Measurements from ENCODE around the gene SMTNL1.
A peak's percentile ranks its signal among the peaks of the same experiment; 100 is the strongest.
"Not testable (repeated sequence)": the region's sequence is repeated elsewhere in the genome, so short reads cannot be mapped to it uniquely, and the experiment has no call there.

Gene SMTNL1

DNA sequence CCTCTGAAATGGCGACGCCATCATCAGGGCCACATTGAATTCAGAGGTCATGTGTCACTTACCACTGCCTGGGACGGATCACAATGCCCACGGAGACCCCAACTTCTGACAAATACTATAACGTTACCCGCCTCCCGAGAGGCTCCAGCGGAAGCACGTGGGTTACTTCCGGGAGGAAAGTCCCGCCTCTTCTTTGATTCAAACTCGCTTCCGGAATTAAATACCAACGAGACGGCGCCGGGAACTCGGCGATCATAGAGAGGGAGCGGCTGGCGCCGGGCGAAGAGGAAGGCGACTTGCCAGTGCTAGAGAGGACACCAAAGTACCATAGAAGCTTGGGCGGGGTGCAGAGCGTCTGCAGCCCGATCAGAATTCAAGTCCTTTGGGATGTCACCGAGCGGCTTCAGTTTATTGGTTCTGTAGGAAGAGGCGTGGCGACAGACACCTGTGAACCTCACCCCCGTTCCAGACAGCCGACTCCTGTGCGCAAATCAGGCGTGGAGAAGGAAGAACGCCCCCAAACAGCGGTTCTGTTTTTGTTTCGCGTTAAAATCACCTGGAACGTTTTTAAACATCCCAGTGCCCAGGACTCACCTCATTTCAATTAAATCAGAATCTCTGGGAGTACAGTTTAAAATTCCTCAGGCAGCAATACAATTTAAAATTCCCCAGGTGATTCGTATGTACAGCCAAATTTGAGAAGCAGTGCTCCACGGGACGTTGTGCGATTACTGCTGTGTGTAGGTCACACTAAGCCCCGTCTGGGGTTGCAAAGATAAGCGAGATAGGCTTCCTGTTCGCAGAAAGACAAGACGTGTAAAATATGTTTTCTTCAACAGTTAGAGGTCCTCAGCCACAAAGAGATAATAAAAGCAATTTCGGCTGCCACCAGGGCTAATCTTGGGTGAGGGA is 6.5 kb upstream of the SMTNL1 start, which contains the start of gene TIMM10:
TIMM10 (minus strand) TSS at position 159 of the 912 bp plus-strand sequence. CDS start 565 bp downstream, outside the sequence.
- peak within 1 kb of the TSS; percentile 89 for H3K4me3 ChIP-seq (ENCODE audit: low read depth, low read length)
- TF ChIP-seq, protein P1, sequence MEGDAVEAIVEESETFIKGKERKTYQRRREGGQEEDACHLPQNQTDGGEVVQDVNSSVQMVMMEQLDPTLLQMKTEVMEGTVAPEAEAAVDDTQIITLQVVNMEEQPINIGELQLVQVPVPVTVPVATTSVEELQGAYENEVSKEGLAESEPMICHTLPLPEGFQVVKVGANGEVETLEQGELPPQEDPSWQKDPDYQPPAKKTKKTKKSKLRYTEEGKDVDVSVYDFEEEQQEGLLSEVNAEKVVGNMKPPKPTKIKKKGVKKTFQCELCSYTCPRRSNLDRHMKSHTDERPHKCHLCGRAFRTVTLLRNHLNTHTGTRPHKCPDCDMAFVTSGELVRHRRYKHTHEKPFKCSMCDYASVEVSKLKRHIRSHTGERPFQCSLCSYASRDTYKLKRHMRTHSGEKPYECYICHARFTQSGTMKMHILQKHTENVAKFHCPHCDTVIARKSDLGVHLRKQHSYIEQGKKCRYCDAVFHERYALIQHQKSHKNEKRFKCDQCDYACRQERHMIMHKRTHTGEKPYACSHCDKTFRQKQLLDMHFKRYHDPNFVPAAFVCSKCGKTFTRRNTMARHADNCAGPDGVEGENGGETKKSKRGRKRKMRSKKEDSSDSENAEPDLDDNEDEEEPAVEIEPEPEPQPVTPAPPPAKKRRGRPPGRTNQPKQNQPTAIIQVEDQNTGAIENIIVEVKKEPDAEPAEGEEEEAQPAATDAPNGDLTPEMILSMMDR (conservative IDR thresholded peaks at IDR 0.05; ENCODE audit: low read depth, low read length), result no peak
- peak; percentile 97 for DNase-seq (ENCODE audit: low read depth)

DNA sequence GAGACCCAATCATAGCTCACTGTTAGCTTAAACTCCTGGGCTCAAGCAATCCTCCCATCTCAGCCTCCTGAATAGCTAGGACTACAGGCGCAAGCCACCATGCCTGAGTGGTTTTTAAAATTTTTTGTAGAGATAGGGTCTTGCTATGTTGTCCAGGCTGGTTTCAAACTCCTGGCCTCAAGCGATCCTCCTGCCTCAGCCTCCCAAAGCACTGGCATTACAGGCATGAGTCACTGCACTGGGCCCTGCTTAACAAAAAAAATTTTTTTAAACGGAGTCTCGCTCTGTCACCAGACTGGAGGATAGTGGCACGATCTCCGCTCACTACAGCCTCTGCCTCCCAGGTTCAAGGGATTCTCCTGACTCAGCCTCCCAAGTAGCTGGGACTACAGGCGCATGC is 2.9 kb upstream of the SMTNL1 start:
- H3K4me3 ChIP-seq (ENCODE audit: low read depth, low read length); DNase-seq (ENCODE audit: low read depth): not testable (repeated sequence)

DNA sequence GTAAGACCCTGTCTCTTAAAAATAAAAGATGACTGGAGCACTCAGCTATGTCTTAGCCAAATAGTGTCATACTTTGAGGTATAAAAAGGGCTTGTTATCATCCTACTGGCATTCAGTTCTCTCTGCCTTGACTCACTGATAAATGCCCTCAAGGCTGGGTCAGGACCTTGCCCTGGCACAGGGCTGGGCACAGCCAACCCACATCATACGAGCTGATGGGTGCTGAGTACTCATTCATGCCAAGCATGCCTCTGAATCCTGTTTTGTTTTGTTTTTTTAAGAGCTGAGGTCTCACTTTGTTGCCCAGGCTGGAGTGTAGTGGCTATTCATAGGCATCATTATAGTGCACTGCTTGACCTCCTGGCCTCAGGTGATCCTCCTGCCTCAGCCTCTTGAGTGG is 1.9 kb downstream of the SMTNL1 start:
- H3K4me3 ChIP-seq (ENCODE audit: low read depth, low read length), result no peak overlapping the region
- TF ChIP-seq, protein P1 (conservative IDR thresholded peaks at IDR 0.05; ENCODE audit: low read depth, low read length), result no peak
- DNase-seq (ENCODE audit: low read depth), result no peak

DNA sequence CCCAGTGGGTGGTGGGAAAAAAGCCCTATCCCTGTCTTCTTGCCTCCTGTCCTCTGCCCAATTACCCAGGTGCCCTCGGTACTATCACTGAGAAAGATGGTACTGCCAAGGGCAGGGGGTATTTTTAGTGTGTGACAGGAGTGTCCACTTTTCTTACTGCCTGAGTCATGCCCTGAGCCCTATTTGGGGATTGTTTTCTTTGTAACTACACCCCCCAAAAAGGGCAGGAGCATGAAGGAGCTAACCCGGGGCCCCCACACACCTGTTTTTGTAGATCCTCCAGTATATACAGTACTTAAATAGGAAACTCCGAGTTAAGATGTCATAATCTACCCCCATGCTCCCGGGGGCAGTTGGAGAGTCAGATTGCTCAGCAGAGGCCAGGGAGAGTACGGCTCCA is 3.8 kb downstream of the SMTNL1 start:
- TF ChIP-seq, protein P1 (conservative IDR thresholded peaks at IDR 0.05; ENCODE audit: low read depth, low read length), result no peak
- no peak overlapping the region for H3K4me3 ChIP-seq (ENCODE audit: low read depth, low read length)
- no peak for DNase-seq (ENCODE audit: low read depth)

DNA sequence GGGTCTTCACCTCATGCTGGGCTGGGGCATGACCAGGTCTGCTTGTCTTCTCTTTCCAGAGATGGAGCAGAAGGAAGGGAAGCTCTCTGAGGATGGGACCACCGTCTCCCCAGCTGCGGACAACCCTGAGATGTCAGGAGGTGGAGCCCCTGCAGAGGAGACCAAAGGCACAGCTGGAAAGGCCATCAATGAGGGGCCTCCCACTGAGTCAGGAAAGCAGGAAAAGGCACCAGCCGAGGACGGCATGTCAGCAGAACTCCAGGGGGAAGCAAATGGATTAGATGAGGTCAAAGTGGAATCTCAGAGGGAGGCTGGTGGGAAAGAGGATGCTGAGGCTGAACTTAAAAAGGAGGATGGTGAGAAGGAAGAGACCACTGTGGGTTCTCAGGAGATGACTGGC is 5.2 kb downstream of the SMTNL1 start:
- no peak for DNase-seq (ENCODE audit: low read depth)
- no peak overlapping the region for H3K4me3 ChIP-seq (ENCODE audit: low read depth, low read length)
- TF ChIP-seq, protein P1 (conservative IDR thresholded peaks at IDR 0.05; ENCODE audit: low read depth, low read length), result no peak

DNA sequence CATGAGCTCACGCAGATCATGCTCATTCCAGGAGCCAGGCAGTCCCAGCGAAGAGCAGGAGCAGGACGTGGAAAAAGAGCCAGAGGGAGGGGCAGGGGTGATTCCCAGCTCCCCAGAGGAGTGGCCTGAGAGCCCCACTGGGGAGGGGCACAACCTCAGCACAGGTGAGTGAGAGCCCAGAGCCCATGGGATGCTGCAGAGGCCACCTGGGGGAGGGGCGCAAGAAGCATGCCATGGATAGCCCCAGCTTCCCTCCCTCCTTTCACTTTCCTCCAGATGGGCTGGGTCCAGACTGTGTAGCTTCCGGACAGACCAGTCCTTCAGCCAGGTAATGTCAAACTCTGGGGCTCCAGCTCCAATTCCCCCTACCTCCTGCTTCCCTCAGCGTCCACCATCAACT is 6.2 kb downstream of the SMTNL1 start:
- no peak for DNase-seq (ENCODE audit: low read depth)
- TF ChIP-seq, protein P1 (conservative IDR thresholded peaks at IDR 0.05; ENCODE audit: low read depth, low read length), result no peak
- no peak overlapping the region for H3K4me3 ChIP-seq (ENCODE audit: low read depth, low read length)

DNA sequence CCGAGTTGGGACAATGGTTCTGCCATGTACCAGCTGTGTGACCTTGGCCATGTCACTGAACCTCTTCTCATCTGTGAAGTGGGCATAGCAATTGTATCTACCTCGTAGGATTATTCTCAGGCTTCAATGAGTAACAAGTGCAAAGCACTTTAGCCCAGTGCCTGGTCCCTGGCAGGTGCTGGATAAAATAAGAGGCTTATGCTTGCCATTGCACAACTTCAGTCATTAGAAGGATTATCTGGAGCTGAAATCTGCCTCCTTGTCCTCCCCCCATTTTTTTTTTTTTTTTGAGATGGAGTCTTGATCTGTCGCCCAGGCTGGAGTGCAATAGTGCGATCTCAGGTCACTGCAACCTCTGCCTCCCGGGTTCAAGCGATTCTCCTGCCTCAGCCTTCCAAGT is 7.2 kb downstream of the SMTNL1 start:
- H3K4me3 ChIP-seq (ENCODE audit: low read depth, low read length), result no peak overlapping the region
- no peak for DNase-seq (ENCODE audit: low read depth)
- TF ChIP-seq, protein P1 (conservative IDR thresholded peaks at IDR 0.05; ENCODE audit: low read depth, low read length), result no peak
